VCaP (cell line): Measurements from ENCODE around the gene WASF3.

Experiments
- H3K27ac ChIP-seq: fragments of 450-650 bp; 2 replicates; pipeline ENCODE4 v1.5.1; 2017
- CTCF ChIP-seq: fragments of 450-650 bp; conservative IDR thresholded peaks from 2 replicates; pipeline ENCODE4 v1.5.1; 2017; ENCODE audit warnings: mild to moderate bottlenecking, moderate library complexity

WASF3 gene

GRCh38 chr13:26544707-26545106, 12.8 kb upstream of the WASF3 start:
- TF ChIP-seq CTCF, result no peak
- no peak overlapping the region for H3K27ac ChIP-seq

- no peak for TF ChIP-seq CTCF
- no peak overlapping the region for H3K27ac ChIP-seq
Measured at GRCh38 chr13:26548205-26548765, 9.2 kb upstream of the WASF3 start.

GRCh38 chr13:26549713-26550112, 7.8 kb upstream of the WASF3 start:
- no peak for TF ChIP-seq CTCF
- no peak overlapping the region for H3K27ac ChIP-seq

GRCh38 chr13:26551255-26551860, 6.1 kb upstream of the WASF3 start:
- TF ChIP-seq CTCF, result no peak

GRCh38 chr13:26555413-26555812, 2.1 kb upstream of the WASF3 start:
- no peak overlapping the region for H3K27ac ChIP-seq
- TF ChIP-seq CTCF, result no peak

More at GRCh38 chr13:26551255-26551860, 6.1 kb upstream of the WASF3 start:
- no peak overlapping the region for H3K27ac ChIP-seq

GRCh38 chr13:26557051-26557392, 461 bp upstream of the WASF3 start:
- H3K27ac ChIP-seq, result peak overlapping the region; percentile 93
- no peak for TF ChIP-seq CTCF

- TF ChIP-seq CTCF, result no peak
- peak overlapping the region; percentile 93 for H3K27ac ChIP-seq
Measured at GRCh38 chr13:26558074-26558805, 757 bp downstream of the WASF3 start.
